Kidney (tissue), 14 donors: Measurements from ENCODE around the gene CACNB2. TPM values are rescaled to one million over a fixed set of nuclear protein-coding genes. Genes with fewer than 3 reads are reported as not detected.

Experiments
- DNase-seq, 5 donors: peaks; one replicate each; pipeline ENCODE4 v3.0.0-alpha.2; 2013 to 2020
- FAIRE-seq: peaks from 2 replicates; lab custom pipeline; 2012; peaks lifted over from hg19 to GRCh38; lab: Jason Lieb, UNC
- H3K27ac ChIP-seq, 2 donors: one replicate each; pipeline ENCODE4 v1.7.0; 2013; ENCODE audit warnings: low read depth in 2 of 2, low read length in 2 of 2, inconsistent platforms in 1 of 2
- H3K27me3 ChIP-seq: one replicate; pipeline ENCODE4 v1.7.1; 2013; ENCODE audit warnings: low read length, inconsistent platforms; ENCODE audit not compliant: control insufficient read depth, insufficient read depth
- H3K36me3 ChIP-seq, 3 donors: one replicate each; pipeline versions ENCODE4 v1.7.0 to v1.7.1; 2013; ENCODE audit warnings: low read length in 3 of 3, control low read depth in 1 of 3, inconsistent platforms in 1 of 3; ENCODE audit not compliant: insufficient read depth in 3 of 3, control insufficient read depth in 2 of 3
- H3K4me1 ChIP-seq, 3 donors: one replicate each; pipeline versions ENCODE4 v1.7.0 to v1.7.1; 2013; ENCODE audit warnings: low read length in 3 of 3, inconsistent platforms in 1 of 3, low read depth in 1 of 3; ENCODE audit not compliant: control insufficient read depth in 2 of 3, insufficient read depth in 2 of 3
- H3K4me3 ChIP-seq, 3 donors: one replicate each; pipeline versions ENCODE4 v1.7.0 to v1.8.1; 2013; ENCODE audit warnings: low read length in 3 of 3, control low read depth in 1 of 3, inconsistent platforms in 1 of 3
- H3K9ac ChIP-seq, 3 donors: one replicate each; pipeline versions ENCODE4 v1.7.0 to v1.7.1; 2013; ENCODE audit warnings: low read length in 3 of 3, control low read depth in 1 of 3, inconsistent platforms in 1 of 3
- H3K9me3 ChIP-seq, 3 donors: one replicate each; pipeline versions ENCODE4 v1.7.0 to v1.7.1; 2013; ENCODE audit warnings: low read length in 3 of 3, control low read depth in 1 of 3, inconsistent platforms in 1 of 3; ENCODE audit not compliant: control insufficient read depth in 2 of 3, insufficient read depth in 1 of 3
- CTCF ChIP-seq: IDR thresholded peaks from 3 replicates; pipeline ENCODE4 v1.5.1; 2012; ENCODE audit warnings: mild to moderate bottlenecking, moderate library complexity, borderline replicate concordance; ENCODE audit not compliant: insufficient read depth; ENCODE audit errors: extremely low read depth
- intact Hi-C: fragments of 100-400 bp; cut with DNase I; formaldehyde crosslinking; loops from one replicate; pipeline ENCODE4 v1.11.1; 2022
- polyA plus RNA-seq: library from polyadenylated mRNA; stranded (reverse); fragments of 350-450 nt; fragmentation: Illumina TruSeq; extraction: RNeasy Lipid Tissue Mini Kit (QIAGEN cat#74804); gene quantifications from one replicate; pipeline ENCODE4 v1.2.3, GENCODE V29; 2014; ENCODE audit warnings: low read depth, low replicate concordance; ENCODE audit not compliant: insufficient read depth
- total RNA-seq: library from RNA; stranded (reverse); fragmentation: NEBNext Ultra II Directional; extraction: Animal tissue kit (Norgen Biotek cat#: 25700); gene quantifications from one replicate; pipeline ENCODE4 v1.2.1, GENCODE V29; 2021
- donor health status: control.
- donor health status: control.
- donor health status: control.
- donor health status: control.
- donor health status: control.
- donor health status: DM: yes; HTN: yes; CAD: no.
- donor health status: Normal renal cell carcinoma (clear cell type).

Gene CACNB2
- total and polyA plus RNA-seq, 2 donors from 2014 or later, result 2.8 TPM

GRCh38 chr10:18240185-18240882, 100.1 kb downstream of the CACNB2 start:
- Histone ChIP-seq H3K36me3 (no peaks in the 10 kb centered on the region), H3K4me1 (no peaks in the 10 kb centered on the region), H3K4me3 (no peak overlapping the region), H3K9me3 (no peaks in the 10 kb centered on the region), H3K27me3 (no peaks in the 10 kb centered on the region), H3K9ac (no peak overlapping the region), H3K27ac (no peak overlapping the region)
- no peak for DNase-seq
- intact Hi-C loops, result no loop called here
- no peak for TF ChIP-seq CTCF
- FAIRE-seq, result no peak

GRCh38 chr10:18246967-18247366, 106.7 kb downstream of the CACNB2 start:
- TF ChIP-seq CTCF, result no peak
- Histone ChIP-seq H3K36me3 (no peaks in the 10 kb centered on the region), H3K9ac (no peak overlapping the region), H3K4me3 (no peak overlapping the region), H3K9me3 (no peaks in the 10 kb centered on the region), H3K27ac (no peak overlapping the region), H3K4me1 (no peaks in the 10 kb centered on the region), H3K27me3 (no peaks in the 10 kb centered on the region)
- FAIRE-seq (no peak), DNase-seq (no peak)
- intact Hi-C loops, result no loop called here

- no peak for TF ChIP-seq CTCF
- H3K4me1 ChIP-seq, result no peaks in the 10 kb centered on the region
- no peaks in the 10 kb centered on the region for H3K9me3 ChIP-seq
- FAIRE-seq (no peak), DNase-seq (no peak)
- H3K4me3 ChIP-seq, result no peak overlapping the region
- no peaks in the 10 kb centered on the region for H3K27me3 ChIP-seq
- H3K27ac ChIP-seq, result no peak overlapping the region
- no peaks in the 10 kb centered on the region for H3K36me3 ChIP-seq
- H3K9ac ChIP-seq, result no peak overlapping the region
- intact Hi-C loops, result no loop called here
These were observed 111.9 kb downstream of the CACNB2 start for GRCh38 chr10:18252086-18252485.

- TF ChIP-seq CTCF, result no peak
- no peak overlapping the region for H3K4me3 ChIP-seq
- H3K4me1 ChIP-seq, result no peaks in the 10 kb centered on the region
- no peak for FAIRE-seq
- no peak overlapping the region for H3K9ac ChIP-seq
- H3K9me3 ChIP-seq, result no peaks in the 10 kb centered on the region
- no peaks in the 10 kb centered on the region for H3K27me3 ChIP-seq
- H3K36me3 ChIP-seq, result no peaks in the 10 kb centered on the region
- intact Hi-C loops, result no loop called here
- no peak for DNase-seq
- H3K27ac ChIP-seq, result no peak overlapping the region
These were observed 113.9 kb downstream of the CACNB2 start for GRCh38 chr10:18254086-18254485.
